ENCODE data around the gene ZNF140. TPM values are rescaled to one million over a fixed set of nuclear protein-coding genes. Genes with fewer than 3 reads are reported as not detected.

The ZNF140 gene
- total RNA-seq, 1 experiment from 2014 or later: 0.84 TPM

- Histone ChIP-seq H3K27me3 (replicated peaks) (no peaks in the 10 kb centered on the region), H3K4me3 (no peak overlapping the region), H3K9me3 (replicated peaks) (peaks cover 21% of the 10 kb centered on the region), H3K4me1 (replicated peaks) (no peaks in the 10 kb centered on the region), H3K27ac (no peak overlapping the region), H3K36me3 (no peaks in the 10 kb centered on the region)
- DNase-seq (ENCODE audit: low read depth in 1 of 2, low spot score in 2 of 2): no peak
Observed at GRCh38 chr12:133105620-133106019, 24.9 kb downstream of the ZNF140 start.

- Histone ChIP-seq H3K36me3 (no peaks in the 10 kb centered on the region), H3K4me1 (replicated peaks) (no peaks in the 10 kb centered on the region), H3K4me3 (no peak overlapping the region), H3K27ac (no peak overlapping the region), H3K9me3 (replicated peaks) (peaks cover 21% of the 10 kb centered on the region), H3K27me3 (replicated peaks) (no peaks in the 10 kb centered on the region)
- no peak for DNase-seq (ENCODE audit: low read depth in 1 of 2, low spot score in 2 of 2)
Observed at GRCh38 chr12:133106253-133106652, 25.5 kb downstream of the ZNF140 start.

GRCh38 chr12:133107121-133107520 is 26.4 kb downstream of the ZNF140 start:
- Histone ChIP-seq H3K36me3 (no peaks in the 10 kb centered on the region), H3K27me3 (replicated peaks) (no peaks in the 10 kb centered on the region), H3K4me3 (no peak overlapping the region), H3K27ac (no peak overlapping the region), H3K4me1 (replicated peaks) (no peaks in the 10 kb centered on the region), H3K9me3 (replicated peaks) (peaks cover 17% of the 10 kb centered on the region)
- DNase-seq (ENCODE audit: low read depth in 1 of 2, low spot score in 2 of 2): no peak

- DNase-seq (ENCODE audit: low read depth in 1 of 2, low spot score in 2 of 2): no peak
- Histone ChIP-seq H3K9me3 (replicated peaks) (peaks cover 15% of the 10 kb centered on the region), H3K27me3 (replicated peaks) (no peaks in the 10 kb centered on the region), H3K4me1 (replicated peaks) (no peaks in the 10 kb centered on the region), H3K4me3 (no peak overlapping the region), H3K27ac (no peak overlapping the region), H3K36me3 (no peaks in the 10 kb centered on the region)
Observed at GRCh38 chr12:133108150-133108549, 27.4 kb downstream of the ZNF140 start.

GRCh38 chr12:133120385-133121191 is 39.9 kb downstream of the ZNF140 start:
- Histone ChIP-seq H3K4me3 (no peak overlapping the region), H3K27ac (no peak overlapping the region), H3K9me3 (replicated peaks) (peaks cover 27% of the 10 kb centered on the region), H3K27me3 (replicated peaks) (no peaks in the 10 kb centered on the region), H3K36me3 (no peaks in the 10 kb centered on the region), H3K4me1 (replicated peaks) (no peaks in the 10 kb centered on the region)
- no peak for DNase-seq (ENCODE audit: low read depth in 1 of 2, low spot score in 2 of 2)

- Histone ChIP-seq H3K9me3 (replicated peaks) (peaks cover 14% of the 10 kb centered on the region), H3K36me3 (no peaks in the 10 kb centered on the region), H3K27ac (no peak overlapping the region), H3K4me3 (no peak overlapping the region), H3K27me3 (replicated peaks) (no peaks in the 10 kb centered on the region), H3K4me1 (replicated peaks) (no peaks in the 10 kb centered on the region)
- DNase-seq (ENCODE audit: low read depth in 1 of 2, low spot score in 2 of 2): no peak
Observed at GRCh38 chr12:133124674-133125073, 44.0 kb downstream of the ZNF140 start.

GRCh38 chr12:133129368-133130037 is 48.8 kb downstream of the ZNF140 start:
- no peaks in the 10 kb centered on the region for H3K4me1 ChIP-seq (replicated peaks)
- H3K4me3 ChIP-seq: peak overlapping the region; percentile 41
- H3K27me3 ChIP-seq (replicated peaks): no peaks in the 10 kb centered on the region
- peaks cover 21% of the 10 kb centered on the region for H3K9me3 ChIP-seq (replicated peaks)
- H3K36me3 ChIP-seq: no peaks in the 10 kb centered on the region
- no peak for DNase-seq (ENCODE audit: low read depth in 1 of 2, low spot score in 2 of 2)
- H3K27ac ChIP-seq: no peak overlapping the region

GRCh38 chr12:133130038-133130807 is 49.5 kb downstream of the ZNF140 start, which contains the start of the genes ZNF10 and ZNF891:
Gene ZNF10 (plus strand): TSS chr12:133130627. CDS start chr12:133144493, 13,866 bp downstream.
Gene ZNF891 (minus strand): TSS chr12:133130274. CDS start chr12:133121918, 8,356 bp downstream.
- Histone ChIP-seq H3K9me3 (replicated peaks) (peaks cover 19% of the 10 kb centered on the region), H3K4me1 (replicated peaks) (no peaks in the 10 kb centered on the region), H3K4me3 (peak within 1 kb of the TSS; percentile 41), H3K27me3 (replicated peaks) (no peaks in the 10 kb centered on the region), H3K36me3 (no peaks in the 10 kb centered on the region), H3K27ac (peak within 1 kb of the TSS; percentile 28; the same call in 1 of the 2 replicates)
- DNase-seq (ENCODE audit: low read depth in 1 of 2, low spot score in 2 of 2): peak; percentile 56 to 61

GRCh38 chr12:133130808-133131128 is 50.0 kb downstream of the ZNF140 start:
- H3K27ac ChIP-seq: peak overlapping the region; percentile 28; the same call in 1 of the 2 replicates
- H3K27me3 ChIP-seq (replicated peaks): no peaks in the 10 kb centered on the region
- no peaks in the 10 kb centered on the region for H3K4me1 ChIP-seq (replicated peaks)
- H3K36me3 ChIP-seq: no peaks in the 10 kb centered on the region
- peak overlapping the region; percentile 41 for H3K4me3 ChIP-seq
- no peak for DNase-seq (ENCODE audit: low read depth in 1 of 2, low spot score in 2 of 2)
- H3K9me3 ChIP-seq (replicated peaks): peaks cover 18% of the 10 kb centered on the region

GRCh38 chr12:133135747-133136146 is 55.0 kb downstream of the ZNF140 start:
- Histone ChIP-seq H3K9me3 (replicated peaks) (peaks cover 15% of the 10 kb centered on the region), H3K36me3 (no peaks in the 10 kb centered on the region), H3K4me1 (replicated peaks) (no peaks in the 10 kb centered on the region), H3K4me3 (no peak overlapping the region), H3K27ac (no peak overlapping the region), H3K27me3 (replicated peaks) (no peaks in the 10 kb centered on the region)
- DNase-seq (ENCODE audit: low read depth in 1 of 2, low spot score in 2 of 2): no peak

GRCh38 chr12:133145981-133146380 is 65.3 kb downstream of the ZNF140 start:
- H3K9me3 ChIP-seq (replicated peaks): peaks cover 3% of the 10 kb centered on the region
- H3K27ac ChIP-seq: no peak overlapping the region
- H3K4me1 ChIP-seq (replicated peaks): no peaks in the 10 kb centered on the region
- H3K4me3 ChIP-seq: no peak overlapping the region
- no peaks in the 10 kb centered on the region for H3K27me3 ChIP-seq (replicated peaks)
- H3K36me3 ChIP-seq: no peaks in the 10 kb centered on the region
- no peak for DNase-seq (ENCODE audit: low read depth in 1 of 2, low spot score in 2 of 2)

- Histone ChIP-seq H3K27ac (no peak overlapping the region), H3K36me3 (no peaks in the 10 kb centered on the region), H3K4me1 (replicated peaks) (no peaks in the 10 kb centered on the region), H3K27me3 (replicated peaks) (no peaks in the 10 kb centered on the region), H3K9me3 (replicated peaks) (peaks cover 26% of the 10 kb centered on the region), H3K4me3 (no peak overlapping the region)
- DNase-seq (ENCODE audit: low read depth in 1 of 2, low spot score in 2 of 2): no peak
Observed at GRCh38 chr12:133156125-133156690, 75.5 kb downstream of the ZNF140 start.
